Measurements from ENCODE around the gene MPDU1. TPM values are rescaled to one million over a fixed set of nuclear protein-coding genes. Genes with fewer than 3 reads are reported as not detected.

The MPDU1 gene
- total and polyA plus RNA-seq, 2 of the 13 experiments (the other 11 are each of a cell fraction or from before 2014, with no cell fraction given), result 112 to 167 TPM

DNA sequence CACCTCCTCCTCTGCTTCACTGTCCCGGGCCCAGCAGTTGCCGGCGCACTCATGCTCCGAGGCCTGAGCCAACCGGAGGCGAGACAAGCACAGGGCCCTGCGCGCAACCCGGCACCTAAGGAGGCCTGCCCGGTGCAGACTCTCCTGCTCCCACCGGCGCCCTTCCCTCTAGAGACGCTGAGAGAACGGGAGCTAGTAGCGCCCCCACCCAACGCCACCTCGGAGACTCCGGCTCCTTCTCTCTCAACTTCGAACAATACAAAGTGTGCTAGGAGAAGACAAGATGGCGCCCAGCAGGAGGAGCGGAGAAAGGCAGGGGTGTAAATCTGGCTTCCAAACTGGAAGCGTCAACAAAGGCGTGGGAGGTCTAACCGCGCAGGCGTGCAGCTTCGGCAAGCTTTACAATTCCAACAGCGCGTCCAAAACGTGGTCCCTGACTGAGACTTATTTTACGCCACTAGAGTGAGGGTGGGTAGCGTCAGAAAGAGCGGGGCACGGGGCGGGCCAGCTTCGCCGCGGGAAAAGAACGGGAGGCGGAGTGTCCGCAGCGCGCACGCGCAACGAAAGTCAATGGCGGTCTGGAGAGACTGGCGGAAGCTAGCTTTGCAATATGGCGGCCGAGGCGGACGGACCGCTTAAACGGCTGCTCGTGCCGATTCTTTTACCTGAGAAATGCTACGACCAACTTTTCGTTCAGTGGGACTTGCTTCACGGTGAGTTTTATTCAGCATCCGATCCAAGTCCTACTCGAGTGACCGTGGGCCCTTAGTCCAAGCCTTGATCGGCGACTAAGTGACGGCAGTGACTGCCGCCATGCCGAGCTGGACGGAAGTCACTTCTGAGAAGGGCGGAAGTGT, at the start of gene MPDU1 (continued):
- 0 out of 2 replicates have a peak, but pooled peaks have one; percentile 64 for TF ChIP-seq MZF1 (CRISPR knock-in tag; IDR thresholded peaks at IDR 0.05; ENCODE audit: borderline replicate concordance)
- TF ChIP-seq ATF1 (CRISPR knock-in tag; IDR thresholded peaks at IDR 0.05), result no peak
- peak; percentile 37; the same call in 1 of the 2 replicates for TF ChIP-seq HHEX (CRISPR knock-in tag; IDR thresholded peaks at IDR 0.05)
- TF ChIP-seq, protein P1, sequence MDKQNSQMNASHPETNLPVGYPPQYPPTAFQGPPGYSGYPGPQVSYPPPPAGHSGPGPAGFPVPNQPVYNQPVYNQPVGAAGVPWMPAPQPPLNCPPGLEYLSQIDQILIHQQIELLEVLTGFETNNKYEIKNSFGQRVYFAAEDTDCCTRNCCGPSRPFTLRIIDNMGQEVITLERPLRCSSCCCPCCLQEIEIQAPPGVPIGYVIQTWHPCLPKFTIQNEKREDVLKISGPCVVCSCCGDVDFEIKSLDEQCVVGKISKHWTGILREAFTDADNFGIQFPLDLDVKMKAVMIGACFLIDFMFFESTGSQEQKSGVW (CRISPR knock-in tag; IDR thresholded peaks at IDR 0.05; ENCODE audit: borderline replicate concordance), result no peak
- no peak for TF ChIP-seq SOX5 (CRISPR knock-in tag; IDR thresholded peaks at IDR 0.05; ENCODE audit: borderline replicate concordance)
- no peak for TF ChIP-seq PRPF4 (IDR thresholded peaks at IDR 0.05; ENCODE audit: low read depth, low read length, poor library complexity, severe bottlenecking)
- no peak for TF ChIP-seq SOX13 (IDR thresholded peaks at IDR 0.05)
- TF ChIP-seq SOX13 (CRISPR knock-in tag; conservative IDR thresholded peaks at IDR 0.05 in 1 of 2, IDR thresholded peaks at IDR 0.05 in 1 of 2), result 0 out of 4 replicates have a peak, but pooled peaks of 1 of the 2 experiments have one; percentile 37
- no peak for TF ChIP-seq PCBP1 (IDR thresholded peaks at IDR 0.05; ENCODE audit: borderline replicate concordance, low read depth, low read length)
- TF ChIP-seq, protein P2, sequence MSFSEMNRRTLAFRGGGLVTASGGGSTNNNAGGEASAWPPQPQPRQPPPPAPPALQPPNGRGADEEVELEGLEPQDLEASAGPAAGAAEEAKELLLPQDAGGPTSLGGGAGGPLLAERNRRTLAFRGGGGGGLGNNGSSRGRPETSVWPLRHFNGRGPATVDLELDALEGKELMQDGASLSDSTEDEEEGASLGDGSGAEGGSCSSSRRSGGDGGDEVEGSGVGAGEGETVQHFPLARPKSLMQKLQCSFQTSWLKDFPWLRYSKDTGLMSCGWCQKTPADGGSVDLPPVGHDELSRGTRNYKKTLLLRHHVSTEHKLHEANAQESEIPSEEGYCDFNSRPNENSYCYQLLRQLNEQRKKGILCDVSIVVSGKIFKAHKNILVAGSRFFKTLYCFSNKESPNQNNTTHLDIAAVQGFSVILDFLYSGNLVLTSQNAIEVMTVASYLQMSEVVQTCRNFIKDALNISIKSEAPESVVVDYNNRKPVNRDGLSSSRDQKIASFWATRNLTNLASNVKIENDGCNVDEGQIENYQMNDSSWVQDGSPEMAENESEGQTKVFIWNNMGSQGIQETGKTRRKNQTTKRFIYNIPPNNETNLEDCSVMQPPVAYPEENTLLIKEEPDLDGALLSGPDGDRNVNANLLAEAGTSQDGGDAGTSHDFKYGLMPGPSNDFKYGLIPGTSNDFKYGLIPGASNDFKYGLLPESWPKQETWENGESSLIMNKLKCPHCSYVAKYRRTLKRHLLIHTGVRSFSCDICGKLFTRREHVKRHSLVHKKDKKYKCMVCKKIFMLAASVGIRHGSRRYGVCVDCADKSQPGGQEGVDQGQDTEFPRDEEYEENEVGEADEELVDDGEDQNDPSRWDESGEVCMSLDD (CRISPR knock-in tag; IDR thresholded peaks at IDR 0.05; ENCODE audit: borderline replicate concordance), result no peak
- TF ChIP-seq, protein P3, sequence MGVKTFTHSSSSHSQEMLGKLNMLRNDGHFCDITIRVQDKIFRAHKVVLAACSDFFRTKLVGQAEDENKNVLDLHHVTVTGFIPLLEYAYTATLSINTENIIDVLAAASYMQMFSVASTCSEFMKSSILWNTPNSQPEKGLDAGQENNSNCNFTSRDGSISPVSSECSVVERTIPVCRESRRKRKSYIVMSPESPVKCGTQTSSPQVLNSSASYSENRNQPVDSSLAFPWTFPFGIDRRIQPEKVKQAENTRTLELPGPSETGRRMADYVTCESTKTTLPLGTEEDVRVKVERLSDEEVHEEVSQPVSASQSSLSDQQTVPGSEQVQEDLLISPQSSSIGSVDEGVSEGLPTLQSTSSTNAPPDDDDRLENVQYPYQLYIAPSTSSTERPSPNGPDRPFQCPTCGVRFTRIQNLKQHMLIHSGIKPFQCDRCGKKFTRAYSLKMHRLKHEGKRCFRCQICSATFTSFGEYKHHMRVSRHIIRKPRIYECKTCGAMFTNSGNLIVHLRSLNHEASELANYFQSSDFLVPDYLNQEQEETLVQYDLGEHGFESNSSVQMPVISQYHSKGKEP (CRISPR knock-in tag; IDR thresholded peaks at IDR 0.05), result 0 out of 2 replicates have a peak, but pooled peaks have one; percentile 22
- 0 out of 2 replicates have a peak, but pooled peaks have one; percentile 47 for TF ChIP-seq ZNF879 (CRISPR knock-in tag; IDR thresholded peaks at IDR 0.05)
- TF ChIP-seq, protein P4, sequence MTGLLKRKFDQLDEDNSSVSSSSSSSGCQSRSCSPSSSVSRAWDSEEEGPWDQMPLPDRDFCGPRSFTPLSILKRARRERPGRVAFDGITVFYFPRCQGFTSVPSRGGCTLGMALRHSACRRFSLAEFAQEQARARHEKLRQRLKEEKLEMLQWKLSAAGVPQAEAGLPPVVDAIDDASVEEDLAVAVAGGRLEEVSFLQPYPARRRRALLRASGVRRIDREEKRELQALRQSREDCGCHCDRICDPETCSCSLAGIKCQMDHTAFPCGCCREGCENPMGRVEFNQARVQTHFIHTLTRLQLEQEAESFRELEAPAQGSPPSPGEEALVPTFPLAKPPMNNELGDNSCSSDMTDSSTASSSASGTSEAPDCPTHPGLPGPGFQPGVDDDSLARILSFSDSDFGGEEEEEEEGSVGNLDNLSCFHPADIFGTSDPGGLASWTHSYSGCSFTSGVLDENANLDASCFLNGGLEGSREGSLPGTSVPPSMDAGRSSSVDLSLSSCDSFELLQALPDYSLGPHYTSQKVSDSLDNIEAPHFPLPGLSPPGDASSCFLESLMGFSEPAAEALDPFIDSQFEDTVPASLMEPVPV (CRISPR knock-in tag; IDR thresholded peaks at IDR 0.05), result peak; percentile 95; the same call in 1 of the 2 replicates
- TF ChIP-seq ZNF24 (IDR thresholded peaks at IDR 0.05), result 0 out of 2 replicates have a peak, but pooled peaks have one; percentile 14
- TF ChIP-seq, protein P5, sequence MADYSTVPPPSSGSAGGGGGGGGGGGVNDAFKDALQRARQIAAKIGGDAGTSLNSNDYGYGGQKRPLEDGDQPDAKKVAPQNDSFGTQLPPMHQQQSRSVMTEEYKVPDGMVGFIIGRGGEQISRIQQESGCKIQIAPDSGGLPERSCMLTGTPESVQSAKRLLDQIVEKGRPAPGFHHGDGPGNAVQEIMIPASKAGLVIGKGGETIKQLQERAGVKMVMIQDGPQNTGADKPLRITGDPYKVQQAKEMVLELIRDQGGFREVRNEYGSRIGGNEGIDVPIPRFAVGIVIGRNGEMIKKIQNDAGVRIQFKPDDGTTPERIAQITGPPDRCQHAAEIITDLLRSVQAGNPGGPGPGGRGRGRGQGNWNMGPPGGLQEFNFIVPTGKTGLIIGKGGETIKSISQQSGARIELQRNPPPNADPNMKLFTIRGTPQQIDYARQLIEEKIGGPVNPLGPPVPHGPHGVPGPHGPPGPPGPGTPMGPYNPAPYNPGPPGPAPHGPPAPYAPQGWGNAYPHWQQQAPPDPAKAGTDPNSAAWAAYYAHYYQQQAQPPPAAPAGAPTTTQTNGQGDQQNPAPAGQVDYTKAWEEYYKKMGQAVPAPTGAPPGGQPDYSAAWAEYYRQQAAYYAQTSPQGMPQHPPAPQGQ (CRISPR knock-in tag; IDR thresholded peaks at IDR 0.05; ENCODE audit: borderline replicate concordance), result no peak
- TF ChIP-seq FOXJ3 (CRISPR knock-in tag; IDR thresholded peaks at IDR 0.05; ENCODE audit: borderline replicate concordance), result peak; percentile 72; the same call in 1 of the 2 replicates
- TF ChIP-seq NCOR1 (IDR thresholded peaks at IDR 0.05; ENCODE audit: borderline replicate concordance, low read length), result peak; percentile 31; the same call in 1 of the 2 replicates

Data from HepG2 (cell line).